NCI-H510A (cell line): ENCODE measurements around the gene ANKRD27.
"Not testable (repeated sequence)": the region's sequence is repeated elsewhere in the genome, so short reads cannot be mapped to it uniquely, and the experiment has no call there.

Experiments used
- DNase-seq: peaks from one replicate; lab custom pipeline; 2025; lab: John Stamatoyannopoulos, UW

Gene ANKRD27

DNA sequence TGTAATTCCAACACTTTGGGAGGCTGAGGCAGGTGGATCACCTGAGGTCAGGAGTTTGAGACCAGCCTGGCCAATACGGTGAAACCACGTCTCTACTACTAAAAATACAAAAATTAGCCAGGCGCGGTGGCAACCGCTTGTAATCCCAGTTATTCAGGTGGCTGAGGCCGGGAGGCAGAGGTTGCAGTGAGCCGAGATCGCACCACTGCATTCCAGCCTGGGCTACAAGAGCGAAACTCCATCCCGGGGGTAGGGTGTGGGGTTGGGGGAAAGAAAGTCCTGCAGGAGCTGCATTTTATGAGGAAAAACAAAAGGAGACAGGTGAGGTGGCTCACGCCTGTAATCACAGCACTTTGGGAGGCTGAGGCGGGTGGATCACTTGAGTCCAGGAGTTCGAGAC is 22.6 kb downstream of the ANKRD27 start:
- not testable (repeated sequence) for DNase-seq

- DNase-seq, result no peak
Measured at GRCh38 chr19:32651729-32652140, 23.2 kb downstream of the ANKRD27 start.

DNA sequence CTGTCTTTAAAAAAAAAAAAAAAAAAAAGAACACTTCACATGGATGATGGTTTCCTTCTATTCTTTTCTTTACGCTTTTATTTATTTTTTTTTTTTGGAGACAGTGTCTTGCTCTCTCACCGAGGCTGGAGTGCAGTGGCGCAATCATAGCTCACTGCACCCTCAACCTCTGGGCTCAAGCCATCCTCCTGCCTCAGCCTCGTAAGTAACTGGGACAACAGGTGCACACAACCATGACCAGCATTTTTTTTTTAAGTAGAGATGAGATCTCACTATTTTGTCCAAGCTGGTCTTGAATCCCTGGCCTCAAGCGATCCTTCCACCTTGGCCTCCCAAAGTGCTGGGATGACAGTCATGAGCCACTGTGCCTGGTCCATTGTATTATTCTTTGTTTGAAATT is 24.3 kb downstream of the ANKRD27 start:
- no peak for DNase-seq

GRCh38 chr19:32649751-32650150 is 25.2 kb downstream of the ANKRD27 start:
- DNase-seq, result no peak

GRCh38 chr19:32647361-32647760 is 27.6 kb downstream of the ANKRD27 start:
- no peak for DNase-seq

DNA sequence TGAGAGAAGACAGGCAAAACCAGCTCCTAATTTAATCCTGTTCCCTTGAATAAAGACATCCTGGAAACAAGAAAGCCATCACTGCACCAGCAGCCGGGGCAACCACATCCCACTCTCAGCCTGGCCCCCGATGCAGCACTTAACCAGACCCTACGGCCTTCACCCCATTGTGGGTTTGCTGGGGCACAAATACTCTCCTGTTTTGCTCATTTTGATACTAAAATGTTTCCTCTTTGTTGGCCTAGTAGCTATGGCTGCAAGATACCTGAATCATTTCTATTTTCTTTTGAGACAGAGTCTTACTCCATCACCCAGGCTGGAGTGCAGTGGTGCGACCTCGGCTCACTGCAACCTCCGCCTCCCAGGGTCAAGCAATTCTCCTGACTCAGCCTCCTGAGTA is 28.4 kb downstream of the ANKRD27 start:
- DNase-seq, result no peak

- DNase-seq, result no peak
Measured at GRCh38 chr19:32642771-32643170, 32.2 kb downstream of the ANKRD27 start.

GRCh38 chr19:32638625-32639024 is 36.4 kb downstream of the ANKRD27 start:
- DNase-seq, result no peak

DNA sequence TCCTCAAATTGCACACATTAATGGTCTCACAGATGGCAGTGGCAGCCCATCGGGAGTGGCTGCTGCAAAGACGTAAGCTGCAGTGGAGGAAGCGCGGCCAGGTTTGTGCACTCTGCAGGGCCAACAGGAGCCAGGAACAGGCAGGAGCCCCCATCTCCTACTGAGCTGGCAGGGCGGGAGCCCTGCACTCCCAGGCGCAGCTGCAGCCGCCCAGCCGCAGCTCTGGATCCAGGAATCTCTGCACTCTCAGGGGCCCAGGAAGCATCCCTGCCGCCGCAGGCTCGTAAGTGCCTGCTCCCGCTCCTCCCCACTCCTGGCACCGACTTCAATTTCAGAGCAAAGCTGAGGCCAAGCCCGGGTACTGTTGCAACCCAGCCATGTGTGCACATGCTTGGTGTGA is 37.5 kb downstream of the ANKRD27 start:
- no peak for DNase-seq

GRCh38 chr19:32631381-32631780 is 43.6 kb downstream of the ANKRD27 start:
- no peak for DNase-seq

GRCh38 chr19:32630338-32630737 is 44.6 kb downstream of the ANKRD27 start:
- DNase-seq, result no peak

DNA sequence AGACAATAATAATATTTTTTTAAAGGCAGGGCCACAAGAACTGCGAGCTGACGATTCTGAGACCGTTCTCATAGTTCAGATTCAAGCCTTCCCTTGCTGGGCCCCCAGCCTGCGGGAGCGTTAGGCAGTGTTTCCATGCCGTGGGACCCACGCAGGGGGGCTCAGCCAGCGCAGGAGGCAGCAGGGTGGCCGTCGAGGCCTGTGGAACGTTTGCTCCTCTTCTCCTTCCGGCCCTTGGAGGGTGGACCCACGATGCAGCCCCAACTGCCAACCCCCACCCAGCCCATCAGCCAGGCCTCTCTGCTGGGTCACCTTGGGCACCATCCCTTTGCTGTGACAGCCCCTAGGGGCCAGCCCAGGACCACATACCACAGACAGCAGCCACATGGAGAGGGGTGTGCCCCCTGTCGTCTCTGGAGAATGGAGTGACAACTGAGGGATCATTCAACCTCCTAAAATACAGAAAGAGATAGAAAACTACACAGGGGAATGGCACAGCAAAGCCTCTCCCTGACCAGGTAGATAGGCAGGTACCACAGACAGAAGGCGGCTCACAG is 47.2 kb downstream of the ANKRD27 start:
- DNase-seq, result no peak

DNA sequence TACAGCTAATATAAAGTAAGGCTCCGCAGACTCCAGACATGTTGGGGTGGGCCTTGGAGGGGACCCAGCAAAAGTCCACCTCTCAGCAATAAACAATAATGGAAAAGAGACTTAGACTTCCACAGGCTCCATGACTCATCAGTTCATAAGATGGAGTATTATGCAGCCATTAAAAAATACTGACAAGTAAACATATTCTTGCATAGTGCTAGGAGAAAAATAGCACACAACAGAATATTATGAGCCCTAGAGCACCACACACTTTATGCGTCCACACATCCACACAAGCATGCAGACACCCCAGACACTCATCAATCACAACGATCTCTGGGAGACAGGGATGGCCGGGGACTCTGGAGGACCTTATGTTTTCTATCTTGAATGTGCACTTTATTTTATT is 48.0 kb downstream of the ANKRD27 start:
- no peak for DNase-seq

DNA sequence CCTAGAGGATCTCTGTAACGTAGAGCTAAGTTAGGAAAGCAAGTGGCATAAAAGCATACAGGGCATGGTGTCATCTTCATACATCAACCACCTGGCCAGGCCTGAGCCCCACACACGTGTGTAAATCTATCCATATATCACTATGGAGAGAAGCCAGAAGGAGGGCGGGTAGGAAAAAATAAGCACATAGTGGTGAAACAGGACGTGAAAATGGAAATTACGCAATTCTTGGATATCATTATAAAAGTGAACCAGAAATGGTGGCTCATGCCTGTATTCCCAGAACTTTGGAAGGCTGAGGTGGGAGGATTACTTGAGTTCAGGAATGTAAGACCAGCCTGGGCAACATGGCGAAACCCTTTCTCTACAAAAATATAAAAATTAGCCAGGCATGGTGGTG is 50.6 kb downstream of the ANKRD27 start:
- no peak for DNase-seq

GRCh38 chr19:32622002-32622401 is 53.0 kb downstream of the ANKRD27 start:
- no peak for DNase-seq

DNA sequence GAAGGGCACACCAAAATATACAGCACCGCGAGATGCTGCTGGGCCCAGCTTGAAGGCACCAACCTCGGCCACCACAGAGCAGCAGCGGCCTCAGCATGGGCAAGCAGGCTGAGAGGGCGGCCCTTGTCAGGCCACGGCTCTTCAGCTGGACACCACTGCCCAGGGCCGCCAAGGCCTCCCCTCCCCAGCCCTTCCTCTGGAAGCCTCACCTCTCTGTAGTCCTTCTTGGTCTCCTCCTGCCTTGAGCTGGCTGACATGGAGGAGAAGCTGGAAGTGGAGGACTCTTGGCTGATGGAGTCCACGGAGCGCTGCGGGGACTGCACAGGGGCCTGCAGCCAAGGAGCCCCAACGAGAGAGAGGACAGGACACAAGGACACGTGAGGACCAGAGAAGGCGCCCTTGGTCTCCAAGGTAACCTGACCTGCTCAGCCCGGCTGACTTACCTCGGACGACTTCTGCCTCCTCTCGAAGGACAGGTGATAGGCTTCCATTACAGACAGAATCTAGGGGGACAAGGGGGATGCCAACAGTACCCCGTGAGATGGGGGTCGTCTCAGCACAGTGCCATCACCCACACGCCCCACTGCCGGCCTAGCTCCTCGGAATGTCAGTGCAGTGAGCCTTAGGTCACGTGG is 55.8 kb downstream of the ANKRD27 start:
- DNase-seq, result no peak

- no peak for DNase-seq
Measured at GRCh38 chr19:32615569-32615968, 59.4 kb downstream of the ANKRD27 start.

GRCh38 chr19:32614916-32615315 is 60.1 kb downstream of the ANKRD27 start:
- DNase-seq, result no peak

DNA sequence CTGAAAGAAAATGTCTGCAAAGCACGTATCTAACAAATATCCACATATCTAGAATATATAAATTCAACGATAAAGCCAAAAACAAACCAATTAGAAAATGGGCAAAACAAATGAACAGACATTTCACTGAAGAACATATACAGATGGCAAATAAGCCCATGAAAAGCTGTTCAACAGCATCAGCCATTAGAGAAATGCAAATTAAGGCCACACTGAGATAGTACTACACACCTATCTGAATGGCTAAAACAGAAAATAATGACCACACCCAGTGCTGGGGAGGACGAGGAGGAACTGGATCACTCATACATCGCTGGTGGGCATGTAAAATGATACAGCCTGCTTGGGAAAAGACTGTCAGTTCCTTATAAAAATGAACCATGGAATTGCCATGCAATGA is 62.0 kb downstream of the ANKRD27 start:
- no peak for DNase-seq

DNA sequence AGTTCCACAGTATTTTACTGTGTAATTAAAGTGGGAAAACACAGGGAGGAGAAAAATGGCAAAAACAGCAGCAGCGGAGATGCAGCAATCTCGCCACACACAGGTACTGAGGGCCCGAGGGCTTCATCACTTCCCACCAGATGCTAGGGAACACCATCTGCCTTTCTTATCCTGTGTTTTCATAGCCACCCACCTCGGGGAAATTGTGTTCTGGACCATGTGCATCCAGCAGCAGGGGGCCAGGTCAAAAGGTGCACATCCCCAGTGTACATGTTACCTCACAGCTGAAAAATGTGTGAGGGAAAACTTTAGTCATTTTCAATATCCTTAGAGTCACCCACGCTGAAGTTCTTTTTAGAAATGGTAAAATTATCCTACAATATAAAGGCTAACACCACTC is 63.8 kb downstream of the ANKRD27 start:
- no peak for DNase-seq

DNA sequence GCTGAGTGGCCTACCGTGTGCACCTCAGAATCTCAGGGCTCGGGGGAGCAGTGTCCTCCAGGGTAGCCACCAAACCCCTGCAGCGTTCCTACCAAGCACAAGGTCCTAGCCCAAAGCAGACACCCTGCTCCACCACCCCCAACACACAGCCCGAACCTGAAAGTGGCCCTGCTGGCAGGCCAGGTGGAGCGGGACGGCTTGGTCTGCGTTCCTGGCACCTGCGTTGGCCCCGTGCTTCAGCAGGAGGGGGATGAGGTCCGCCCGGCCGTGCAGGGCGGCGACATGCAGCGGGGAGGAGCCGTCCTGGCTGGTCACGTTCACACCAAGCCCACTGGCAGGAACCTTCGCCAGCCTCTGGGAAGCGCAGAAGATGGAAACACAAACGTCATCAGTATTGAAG is 67.5 kb downstream of the ANKRD27 start:
- no peak for DNase-seq

- DNase-seq, result no peak
Measured at GRCh38 chr19:32606289-32606688, 68.7 kb downstream of the ANKRD27 start.

DNA sequence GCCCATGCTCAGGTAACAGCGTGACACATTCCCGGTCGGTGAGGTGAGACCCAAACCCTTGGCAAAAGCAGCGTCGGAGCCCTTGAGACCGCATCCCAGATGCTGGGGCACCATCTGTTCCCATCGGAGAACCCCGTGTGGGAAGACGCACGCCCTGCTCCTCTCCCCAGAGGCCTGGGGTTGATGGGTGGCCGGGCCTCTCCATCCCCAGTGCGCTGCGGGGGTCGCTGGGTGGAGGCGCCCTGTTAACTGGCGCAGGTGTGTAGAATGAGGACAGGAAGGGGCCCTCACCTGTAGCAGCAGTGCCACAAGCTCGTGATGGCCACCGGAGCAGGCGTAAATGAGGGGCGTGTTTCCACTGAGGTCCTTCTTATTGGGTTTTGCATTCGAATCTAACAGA is 69.4 kb downstream of the ANKRD27 start:
- DNase-seq, result no peak

- no peak for DNase-seq
Measured at GRCh38 chr19:32603961-32604360, 71.0 kb downstream of the ANKRD27 start.
